Fibroblast of the aortic adventitia (primary cell): Measurements from ENCODE around the gene SLC26A4. TPM values are rescaled to one million over a fixed set of nuclear protein-coding genes. Genes with fewer than 3 reads are reported as not detected.

Source experiments
- DNase-seq: peaks from one replicate; pipeline ENCODE4 v3.0.0-alpha.2; 2010; ENCODE audit warnings: low read depth
- H3K4me3 ChIP-seq: 2 replicates; pipeline ENCODE4 v1.5.1; 2011; ENCODE audit warnings: low read depth, mild to moderate bottlenecking, control low read depth, low read length, moderate library complexity
- total RNA-seq: library from RNA; depleted of rRNA; stranded (reverse); fragments of >200 nt; gene quantifications from 2 replicates; pipeline ENCODE4 v1.2.3, GENCODE V29; 2012; ENCODE audit warnings: low replicate concordance
- TF ChIP-seq, protein P1 (sequence below): IDR thresholded peaks from 2 replicates; pipeline ENCODE4 v1.5.1; 2011; ENCODE audit warnings: mild to moderate bottlenecking, low read length, control low read depth, inconsistent platforms; ENCODE audit not compliant: insufficient read depth

The SLC26A4 gene
- 0.65 and 1.8 TPM in 2 replicates for total RNA-seq

DNA sequence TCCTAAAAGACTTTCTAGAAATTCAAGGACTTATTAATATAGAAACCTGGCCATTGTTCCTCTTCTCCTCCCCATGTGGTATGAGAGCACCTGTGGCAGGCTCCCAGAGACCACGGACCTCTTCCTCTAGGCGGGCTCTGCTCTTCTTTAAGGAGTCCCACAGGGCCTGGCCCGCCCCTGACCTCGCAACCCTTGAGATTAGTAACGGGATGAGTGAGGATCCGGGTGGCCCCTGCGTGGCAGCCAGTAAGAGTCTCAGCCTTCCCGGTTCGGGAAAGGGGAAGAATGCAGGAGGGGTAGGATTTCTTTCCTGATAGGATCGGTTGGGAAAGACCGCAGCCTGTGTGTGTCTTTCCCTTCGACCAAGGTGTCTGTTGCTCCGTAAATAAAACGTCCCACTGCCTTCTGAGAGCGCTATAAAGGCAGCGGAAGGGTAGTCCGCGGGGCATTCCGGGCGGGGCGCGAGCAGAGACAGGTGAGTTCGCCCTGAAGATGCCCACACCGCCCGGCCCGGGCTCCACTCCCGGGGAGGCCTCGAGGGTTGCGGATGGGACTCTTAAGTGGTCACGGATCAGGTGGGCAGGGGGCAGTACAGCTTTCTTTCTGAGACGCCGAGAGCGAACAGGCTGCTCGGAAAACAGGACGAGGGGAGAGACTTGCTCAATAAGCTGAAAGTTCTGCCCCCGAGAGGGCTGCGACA is at the start of gene SLC26A4:
TSS of gene SLC26A4 (plus strand) at position 448 of the 700 bp plus-strand sequence. CDS start 814 bp downstream, outside the sequence.
- TF ChIP-seq, protein P1, sequence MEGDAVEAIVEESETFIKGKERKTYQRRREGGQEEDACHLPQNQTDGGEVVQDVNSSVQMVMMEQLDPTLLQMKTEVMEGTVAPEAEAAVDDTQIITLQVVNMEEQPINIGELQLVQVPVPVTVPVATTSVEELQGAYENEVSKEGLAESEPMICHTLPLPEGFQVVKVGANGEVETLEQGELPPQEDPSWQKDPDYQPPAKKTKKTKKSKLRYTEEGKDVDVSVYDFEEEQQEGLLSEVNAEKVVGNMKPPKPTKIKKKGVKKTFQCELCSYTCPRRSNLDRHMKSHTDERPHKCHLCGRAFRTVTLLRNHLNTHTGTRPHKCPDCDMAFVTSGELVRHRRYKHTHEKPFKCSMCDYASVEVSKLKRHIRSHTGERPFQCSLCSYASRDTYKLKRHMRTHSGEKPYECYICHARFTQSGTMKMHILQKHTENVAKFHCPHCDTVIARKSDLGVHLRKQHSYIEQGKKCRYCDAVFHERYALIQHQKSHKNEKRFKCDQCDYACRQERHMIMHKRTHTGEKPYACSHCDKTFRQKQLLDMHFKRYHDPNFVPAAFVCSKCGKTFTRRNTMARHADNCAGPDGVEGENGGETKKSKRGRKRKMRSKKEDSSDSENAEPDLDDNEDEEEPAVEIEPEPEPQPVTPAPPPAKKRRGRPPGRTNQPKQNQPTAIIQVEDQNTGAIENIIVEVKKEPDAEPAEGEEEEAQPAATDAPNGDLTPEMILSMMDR, result no peak
- H3K4me3 ChIP-seq, result peak within 1 kb of the TSS; percentile 68
- no peak for DNase-seq

DNA sequence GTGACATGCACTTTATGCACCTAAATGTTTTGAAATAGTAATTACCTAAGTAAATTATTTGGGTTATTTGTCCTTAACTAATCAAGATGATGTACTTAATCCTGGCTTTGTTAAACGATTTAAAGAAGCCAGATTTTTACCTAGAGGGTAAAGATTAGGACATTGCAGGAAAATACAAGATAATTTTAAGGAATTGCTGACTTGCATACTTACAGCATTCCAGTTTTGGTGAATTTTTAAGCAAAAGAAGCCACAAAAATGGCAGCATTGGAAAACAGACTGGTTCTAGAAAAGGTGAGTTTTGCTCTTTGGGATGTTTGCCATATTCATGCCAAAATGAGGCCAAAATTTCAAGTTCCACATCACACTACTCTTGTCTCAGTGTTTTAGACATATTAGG is 47.2 kb upstream of the SLC26A4 start:
- H3K4me3 ChIP-seq, result no peak overlapping the region
- TF ChIP-seq, protein P1, result no peak
- DNase-seq, result no peak

DNA sequence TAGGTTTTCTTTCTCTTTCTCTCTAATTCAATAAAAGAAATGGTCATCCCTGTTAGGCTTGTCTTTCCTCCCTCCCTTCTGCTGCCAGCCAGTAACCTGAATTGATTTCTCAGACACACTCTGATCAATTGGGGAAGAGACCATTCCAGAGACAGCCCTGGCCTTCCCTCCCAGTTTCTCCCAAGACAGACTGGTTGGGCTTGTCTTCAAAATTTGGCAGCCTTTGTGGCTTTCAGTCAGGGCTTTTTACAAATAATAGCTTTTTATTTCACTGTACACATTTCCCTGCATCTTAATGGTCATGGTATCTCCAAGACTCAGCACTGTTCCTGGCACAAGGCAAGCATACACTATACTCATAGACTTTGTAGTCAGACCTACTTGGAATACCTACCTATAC is 46.7 kb upstream of the SLC26A4 start:
- DNase-seq, result peak; percentile 18
- H3K4me3 ChIP-seq, result no peak overlapping the region
- TF ChIP-seq, protein P1, result no peak

DNA sequence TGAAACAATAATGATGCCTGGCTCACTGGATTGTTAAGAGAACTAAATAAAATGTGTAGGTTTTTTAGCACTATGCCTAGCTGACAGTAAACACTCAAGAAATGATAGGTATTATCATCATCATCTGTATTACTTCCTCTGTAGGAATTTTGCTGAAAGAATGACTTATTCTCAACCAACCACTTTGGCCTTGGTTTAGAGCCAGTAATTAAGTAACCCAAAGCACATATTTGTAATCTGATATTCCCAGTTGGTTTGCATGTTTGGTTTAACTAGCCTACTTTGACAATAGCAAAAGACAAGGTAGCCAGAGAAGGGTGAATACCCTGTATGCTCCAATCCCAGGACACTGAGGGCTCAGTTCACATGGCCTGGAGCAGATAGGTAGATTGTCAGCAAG is 46.2 kb upstream of the SLC26A4 start:
- peak; percentile 70 for DNase-seq
- TF ChIP-seq, protein P1, result no peak
- no peak overlapping the region for H3K4me3 ChIP-seq

DNA sequence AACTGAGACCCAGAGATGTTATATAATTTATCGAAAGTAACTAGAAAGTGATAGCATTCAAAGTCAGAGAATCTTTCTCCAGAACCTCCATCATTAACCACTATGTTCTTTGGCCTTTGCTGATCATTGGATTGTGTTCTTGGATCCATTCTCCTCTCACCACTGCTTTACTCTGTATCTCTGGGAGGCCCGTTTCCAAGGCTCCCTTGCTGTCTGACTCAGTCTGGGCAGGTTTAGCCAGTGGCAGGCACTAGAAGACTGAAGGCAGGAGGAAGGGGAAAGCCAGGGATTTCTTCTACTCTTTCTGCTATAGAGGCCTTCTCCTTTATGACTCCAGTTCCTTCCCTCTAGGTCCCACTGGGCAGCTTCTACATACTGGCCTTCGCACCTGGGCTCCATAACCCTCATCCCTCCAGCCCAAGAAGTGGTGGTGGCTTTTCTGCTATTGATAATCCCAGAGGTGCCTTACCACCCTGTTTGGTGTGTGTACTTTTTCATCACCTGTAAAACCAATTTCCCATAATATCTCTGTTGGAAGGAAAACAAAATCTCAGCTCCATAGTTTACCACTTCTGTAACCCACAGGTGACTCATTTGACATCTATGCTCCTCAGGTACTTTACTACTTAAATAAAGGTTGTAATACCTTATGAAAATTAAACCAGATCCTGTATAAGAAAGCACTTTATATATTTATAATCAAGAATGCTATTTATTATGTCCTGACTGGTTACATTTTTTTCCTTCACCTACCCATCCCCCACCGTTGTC is 44.5 kb upstream of the SLC26A4 start:
- no peak for DNase-seq
- TF ChIP-seq, protein P1, result no peak

DNA sequence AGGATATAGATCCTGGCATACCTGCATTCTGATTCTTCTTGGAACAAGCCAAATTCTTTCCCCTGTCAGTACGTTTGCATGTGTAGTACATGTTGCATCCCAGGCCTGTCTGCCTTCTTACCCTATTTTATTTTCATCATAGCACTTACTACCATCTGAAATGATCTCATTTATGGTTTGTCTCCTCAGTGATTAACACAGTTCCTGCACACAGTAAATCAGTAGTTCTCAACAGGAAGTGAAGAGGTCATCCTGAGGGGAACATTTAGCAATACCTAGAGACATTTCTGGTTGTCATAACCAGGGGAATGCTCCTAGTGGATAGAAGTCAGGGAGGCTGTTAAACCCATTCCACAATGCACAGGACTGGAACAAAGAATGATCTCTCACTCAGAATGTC is 38.2 kb upstream of the SLC26A4 start:
- no peak overlapping the region for H3K4me3 ChIP-seq
- TF ChIP-seq, protein P1, result no peak
- peak; percentile 45 for DNase-seq

More for the DNA sequence above, 44.5 kb upstream of the SLC26A4 start:
- H3K4me3 ChIP-seq, result no peak overlapping the region
